ENCODE results near the gene EIF2AK2. TPM values are rescaled to one million over a fixed set of nuclear protein-coding genes. Genes with fewer than 3 reads are reported as not detected.

Gene EIF2AK2
- polyA plus RNA-seq, 2 of the 4 experiments (the other 2 are of a cell fraction): 29.8 to 47.2 TPM

DNA sequence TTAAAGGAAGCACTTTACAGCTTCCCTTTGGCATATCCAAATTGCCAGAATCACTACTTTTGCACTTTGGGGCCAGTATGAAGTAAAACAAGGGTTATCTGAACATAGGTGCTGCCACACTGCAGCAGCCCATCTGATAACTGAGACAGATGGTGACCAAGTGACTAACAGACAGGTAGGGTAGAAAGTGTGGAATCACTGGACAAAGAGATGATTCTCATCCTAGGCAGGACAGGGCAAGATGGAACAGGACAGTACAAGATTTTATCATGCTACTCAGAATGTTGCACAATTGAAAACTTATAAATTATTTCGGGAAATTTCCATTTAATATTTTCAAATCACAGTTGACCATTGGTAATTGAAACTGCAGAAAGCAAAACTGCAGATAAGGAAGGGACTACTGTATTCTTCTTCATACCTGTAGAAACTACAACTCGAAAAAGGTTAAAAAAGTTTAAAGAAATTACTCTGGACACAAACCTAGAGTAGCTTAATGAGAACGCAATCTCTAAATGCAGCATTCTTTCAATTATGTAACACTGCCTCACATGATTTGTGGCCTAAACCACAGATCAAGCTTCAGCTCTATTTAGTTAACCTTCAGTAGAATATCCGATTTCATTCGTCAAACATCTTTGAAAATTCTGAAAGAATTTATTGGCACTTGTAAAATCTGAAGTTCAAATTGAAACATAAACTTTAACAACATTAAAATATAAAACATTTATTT is 104.0 kb downstream of the EIF2AK2 start:
- no peak overlapping the region for H3K27ac ChIP-seq
- no peak overlapping the region for H3K4me3 ChIP-seq
- ATAC-seq: no peak
- peak; percentile 32 for FAIRE-seq
- no peak for TF ChIP-seq BHLHE40 (IDR thresholded peaks at IDR 0.05; ENCODE audit: low read depth, low read length)
- TF ChIP-seq, protein P1, sequence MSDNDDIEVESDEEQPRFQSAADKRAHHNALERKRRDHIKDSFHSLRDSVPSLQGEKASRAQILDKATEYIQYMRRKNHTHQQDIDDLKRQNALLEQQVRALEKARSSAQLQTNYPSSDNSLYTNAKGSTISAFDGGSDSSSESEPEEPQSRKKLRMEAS (IDR thresholded peaks at IDR 0.05): no peak
- TF ChIP-seq MYC (IDR thresholded peaks at IDR 0.05; ENCODE audit: borderline replicate concordance, low read length): no peak
- no peak for TF ChIP-seq NR3C1 (IDR thresholded peaks at IDR 0.05)
- TF ChIP-seq, protein P2, sequence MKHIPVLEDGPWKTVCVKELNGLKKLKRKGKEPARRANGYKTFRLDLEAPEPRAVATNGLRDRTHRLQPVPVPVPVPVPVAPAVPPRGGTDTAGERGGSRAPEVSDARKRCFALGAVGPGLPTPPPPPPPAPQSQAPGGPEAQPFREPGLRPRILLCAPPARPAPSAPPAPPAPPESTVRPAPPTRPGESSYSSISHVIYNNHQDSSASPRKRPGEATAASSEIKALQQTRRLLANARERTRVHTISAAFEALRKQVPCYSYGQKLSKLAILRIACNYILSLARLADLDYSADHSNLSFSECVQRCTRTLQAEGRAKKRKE (CRISPR knock-in tag; IDR thresholded peaks at IDR 0.05; ENCODE audit: low read depth): no peak
- TF ChIP-seq CHD4 (IDR thresholded peaks at IDR 0.05; ENCODE audit: borderline replicate concordance): no peak
- no peak for TF ChIP-seq MAFK (IDR thresholded peaks at IDR 0.05; ENCODE audit: partially characterized antibody)
- TF ChIP-seq ZSCAN20 (CRISPR knock-in tag; IDR thresholded peaks at IDR 0.05): no peak
- no peak for TF ChIP-seq JUNB (IDR thresholded peaks at IDR 0.05)
- no peaks in the 10 kb centered on the region for H3K9me3 ChIP-seq
- H3K4me1 ChIP-seq: no peaks in the 10 kb centered on the region
- 86% methylated on average over 5 of the region's 5 CpGs for WGBS (ENCODE audit: missing lambda C conversion rate)
- ChIA-PET POLR2A (no interaction called here), CTCF (interaction anchor here (1.6 kb wide), 1 partner anchor 10 kb away, joined by 5 read pairs; no protein-coding TSS in a partner anchor)
- no peak for DNase-seq (ENCODE audit: low read depth in 1 of 2, low spot score in 1 of 2)
- H3K4me2 ChIP-seq: no peak overlapping the region

Other genes with a start within 250 kb of the EIF2AK2 start
- gene STRN, start 190.4 kb downstream of the EIF2AK2 start, polyA plus RNA-seq (2011; rRNA removed): 31.8 and 36.0 TPM in 2 replicates
- 13.1 to 13.9 TPM (median 13.2 TPM) in 3 replicates for gene STRN, start 190.4 kb downstream of the EIF2AK2 start, polyA plus RNA-seq (2017; fragmentation: RNase III; extraction: RNeasy Plus Mini Kit Qiagen cat#74134 plus additional on column Dnase treatment)
- 25.0 and 26.1 TPM in 2 replicates for gene HEATR5B, start 72.6 kb downstream of the EIF2AK2 start, polyA plus RNA-seq (2011; rRNA removed)
- gene HEATR5B, start 72.6 kb downstream of the EIF2AK2 start, polyA plus RNA-seq (2017; fragmentation: RNase III; extraction: RNeasy Plus Mini Kit Qiagen cat#74134 plus additional on column Dnase treatment): 6.6 to 8.4 TPM (median 7.7 TPM) in 3 replicates
- 8.1 and 10.4 TPM in 2 replicates for gene GPATCH11, start 72.5 kb downstream of the EIF2AK2 start, polyA plus RNA-seq (2011; rRNA removed)
- 8.2 to 9.0 TPM (median 8.9 TPM) in 3 replicates for gene GPATCH11, start 72.5 kb downstream of the EIF2AK2 start, polyA plus RNA-seq (2017; fragmentation: RNase III; extraction: RNeasy Plus Mini Kit Qiagen cat#74134 plus additional on column Dnase treatment)
- gene SULT6B1, start 31.7 kb upstream of the EIF2AK2 start, polyA plus RNA-seq (2011; rRNA removed): not detected in 2 replicates
- not detected in 3 replicates for gene SULT6B1, start 31.7 kb upstream of the EIF2AK2 start, polyA plus RNA-seq (2017; fragmentation: RNase III; extraction: RNeasy Plus Mini Kit Qiagen cat#74134 plus additional on column Dnase treatment)
- 78.1 and 87.4 TPM in 2 replicates for gene CEBPZOS, start 39.5 kb upstream of the EIF2AK2 start, polyA plus RNA-seq (2011; rRNA removed)
- 55.9 to 69.2 TPM (median 61.3 TPM) in 3 replicates for gene CEBPZOS, start 39.5 kb upstream of the EIF2AK2 start, polyA plus RNA-seq (2017; fragmentation: RNase III; extraction: RNeasy Plus Mini Kit Qiagen cat#74134 plus additional on column Dnase treatment)
- 44.1 and 70.9 TPM in 2 replicates for gene CEBPZ, start 74.6 kb upstream of the EIF2AK2 start, polyA plus RNA-seq (2011; rRNA removed)
- gene CEBPZ, start 74.6 kb upstream of the EIF2AK2 start, polyA plus RNA-seq (2017; fragmentation: RNase III; extraction: RNeasy Plus Mini Kit Qiagen cat#74134 plus additional on column Dnase treatment): 71.5 to 74.0 TPM (median 72.7 TPM) in 3 replicates
- 40.2 and 48.0 TPM in 2 replicates for gene NDUFAF7, start 74.7 kb upstream of the EIF2AK2 start, polyA plus RNA-seq (2011; rRNA removed)
- 28.8 to 29.3 TPM (median 29.0 TPM) in 3 replicates for gene NDUFAF7, start 74.7 kb upstream of the EIF2AK2 start, polyA plus RNA-seq (2017; fragmentation: RNase III; extraction: RNeasy Plus Mini Kit Qiagen cat#74134 plus additional on column Dnase treatment)
- 26.9 and 28.9 TPM in 2 replicates for gene PRKD3, start 167.9 kb upstream of the EIF2AK2 start, polyA plus RNA-seq (2011; rRNA removed)
- 16.1 to 18.2 TPM (median 16.6 TPM) in 3 replicates for gene PRKD3, start 167.9 kb upstream of the EIF2AK2 start, polyA plus RNA-seq (2017; fragmentation: RNase III; extraction: RNeasy Plus Mini Kit Qiagen cat#74134 plus additional on column Dnase treatment)
- 42.7 and 68.7 TPM in 2 replicates for gene QPCT, start 187.7 kb upstream of the EIF2AK2 start, polyA plus RNA-seq (2011; rRNA removed)
- gene QPCT, start 187.7 kb upstream of the EIF2AK2 start, polyA plus RNA-seq (2017; fragmentation: RNase III; extraction: RNeasy Plus Mini Kit Qiagen cat#74134 plus additional on column Dnase treatment): 16.6 to 20.0 TPM (median 18.7 TPM) in 3 replicates